Esophagus muscularis mucosa (tissue), 4 donors: ENCODE measurements around the gene LAGE3. TPM values are rescaled to one million over a fixed set of nuclear protein-coding genes. Genes with fewer than 3 reads are reported as not detected.

ENCODE experiments used
- DNase-seq: peaks from one replicate; pipeline ENCODE4 v3.0.0-alpha.2; 2017; ENCODE audit errors: extremely low spot score
- H3K27ac ChIP-seq, 4 donors: fragments of 200-600 bp; sonication (generic); replicated peaks in 1 of 4; 1 replicate in 3 of 4; 2 replicates in 1 of 4; pipeline ENCODE4 v1.5.1; 2016 to 2019; ENCODE audit warnings: mild to moderate bottlenecking in 1 of 4
- H3K27me3 ChIP-seq, 4 donors: fragments of 200-600 bp; sonication (generic); one replicate each; pipeline versions ENCODE4 v1.5.1 to v1.6.0; 2016 to 2019
- H3K36me3 ChIP-seq, 4 donors: fragments of 200-600 bp; sonication (generic); one replicate each; pipeline ENCODE4 v1.5.1; 2016 to 2019
- H3K4me1 ChIP-seq, 4 donors: fragments of 200-600 bp; sonication (generic); one replicate each; pipeline ENCODE4 v1.5.1; 2016 to 2019
- H3K4me3 ChIP-seq, 4 donors: fragments of 200-600 bp; sonication (generic); 1 replicate in 2 of 4; 2 replicates in 2 of 4; pipeline ENCODE4 v1.5.1; 2016 to 2019; ENCODE audit warnings: mild to moderate bottlenecking in 4 of 4, moderate library complexity in 1 of 4
- H3K9me3 ChIP-seq, 4 donors: fragments of 200-600 bp; sonication (generic); 1 replicate in 3 of 4; 2 replicates in 1 of 4; pipeline ENCODE4 v1.5.1; 2016 to 2019
- EP300 ChIP-seq: sonication (generic); formaldehyde crosslinking; IDR thresholded peaks from one replicate; pipeline ENCODE4 v1.6.1; 2017; ENCODE audit warnings: antibody characterized with exemption
- POLR2A ChIP-seq: fragments of 450-650 bp; IDR thresholded peaks from one replicate; pipeline ENCODE4 v1.6.1; 2017; ENCODE audit warnings: antibody characterized with exemption, moderate library complexity, mild to moderate bottlenecking, low read depth
- POLR2AphosphoS5 ChIP-seq, 2 donors: sonication (generic); formaldehyde crosslinking; IDR thresholded peaks; one replicate each; pipeline ENCODE4 v1.6.1; 2017; ENCODE audit warnings: antibody characterized with exemption in 2 of 2
- WGBS: methylation state at CpG from one replicate; pipeline ENCODE4 v1.1.5; 2018; 5-methylcytosine and 5-hydroxymethylcytosine counted together
- intact Hi-C: fragments of 100-400 bp; cut with DNase I; formaldehyde crosslinking; loops from one replicate; pipeline ENCODE4 v1.15.1; 2023
- total RNA-seq, 4 donors: library from RNA; depleted of rRNA; stranded (reverse); fragments of >200 nt; gene quantifications; one replicate each; pipeline versions ENCODE4 v1.1.0 to v1.2.1, GENCODE V29; 2016
- TF ChIP-seq, protein P1 (sequence below), 3 experiments: fragments of 200-600 bp in 2 of 3; fragments of 450-650 bp in 1 of 3; sonication (generic) in 2 of 3; IDR thresholded peaks; one replicate each; pipeline ENCODE4 v1.5.1; 2017 to 2019; ENCODE audit warnings: antibody characterized with exemption in 3 of 3, mild to moderate bottlenecking in 2 of 3, moderate library complexity in 1 of 3

The LAGE3 gene
- total RNA-seq, 4 donors from 2014 or later = 14.1 to 21.7 (median 16.9) TPM

DNA sequence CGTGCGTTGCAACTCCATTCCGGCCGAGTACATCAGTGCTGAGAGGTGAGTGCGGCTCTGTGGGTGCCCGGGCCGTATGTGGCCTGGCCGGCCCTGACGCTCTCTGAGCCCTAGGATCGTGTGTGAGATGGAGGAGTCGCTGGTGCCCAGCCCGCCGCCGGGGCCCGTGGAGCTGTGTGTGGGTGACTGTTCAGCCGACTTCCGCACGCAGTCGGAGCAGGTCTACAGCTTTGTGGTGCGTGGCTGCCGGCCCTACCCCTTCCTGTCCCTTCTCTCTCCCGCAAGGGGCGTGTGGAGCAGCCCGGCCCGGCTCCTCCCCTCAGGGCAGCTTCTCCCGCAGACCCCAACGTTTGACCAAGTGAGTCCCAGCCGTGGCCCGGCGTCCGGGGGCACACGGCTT lies 13.0 kb downstream of the LAGE3 start:
- Histone ChIP-seq H3K27me3 (no peaks in the 10 kb centered on the region), H3K4me3 (no peak overlapping the region), H3K9me3 (no peaks in the 10 kb centered on the region), H3K4me1 (no peaks in the 10 kb centered on the region), H3K36me3 (peaks cover 0 to 86% (median 58%) of the 10 kb centered on the region in 4 donors), H3K27ac (no peak overlapping the region)
- WGBS = 91% methylated on average over 20 of the region's 32 CpGs
- no peak for TF ChIP-seq POLR2A
- intact Hi-C loops = no loop called here
- no peak for DNase-seq

DNA sequence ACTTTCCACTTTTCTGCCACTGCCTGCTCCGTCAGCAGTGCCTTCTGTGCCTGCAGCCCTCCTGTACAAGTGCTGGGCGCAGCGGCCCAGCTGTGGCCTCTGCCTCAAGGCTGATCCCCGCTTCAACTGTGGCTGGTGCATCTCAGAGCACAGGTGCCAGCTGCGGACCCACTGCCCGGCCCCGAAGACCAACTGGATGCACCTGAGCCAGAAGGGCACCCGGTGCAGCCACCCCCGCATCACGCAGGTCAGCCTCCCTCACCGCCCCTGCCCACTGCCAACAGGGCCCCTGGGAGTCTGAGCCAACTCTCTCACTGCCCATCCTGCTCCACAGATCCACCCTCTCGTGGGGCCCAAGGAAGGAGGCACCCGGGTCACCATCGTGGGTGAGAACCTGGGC lies 13.5 kb downstream of the LAGE3 start:
- Histone ChIP-seq H3K4me1 (no peaks in the 10 kb centered on the region), H3K27me3 (no peaks in the 10 kb centered on the region), H3K27ac (no peak overlapping the region), H3K4me3 (no peak overlapping the region), H3K9me3 (no peaks in the 10 kb centered on the region), H3K36me3 (peaks cover 0 to 85% (median 57%) of the 10 kb centered on the region in 4 donors)
- TF ChIP-seq POLR2A (no peak), EP300 (no peak)
- TF ChIP-seq, protein P1, sequence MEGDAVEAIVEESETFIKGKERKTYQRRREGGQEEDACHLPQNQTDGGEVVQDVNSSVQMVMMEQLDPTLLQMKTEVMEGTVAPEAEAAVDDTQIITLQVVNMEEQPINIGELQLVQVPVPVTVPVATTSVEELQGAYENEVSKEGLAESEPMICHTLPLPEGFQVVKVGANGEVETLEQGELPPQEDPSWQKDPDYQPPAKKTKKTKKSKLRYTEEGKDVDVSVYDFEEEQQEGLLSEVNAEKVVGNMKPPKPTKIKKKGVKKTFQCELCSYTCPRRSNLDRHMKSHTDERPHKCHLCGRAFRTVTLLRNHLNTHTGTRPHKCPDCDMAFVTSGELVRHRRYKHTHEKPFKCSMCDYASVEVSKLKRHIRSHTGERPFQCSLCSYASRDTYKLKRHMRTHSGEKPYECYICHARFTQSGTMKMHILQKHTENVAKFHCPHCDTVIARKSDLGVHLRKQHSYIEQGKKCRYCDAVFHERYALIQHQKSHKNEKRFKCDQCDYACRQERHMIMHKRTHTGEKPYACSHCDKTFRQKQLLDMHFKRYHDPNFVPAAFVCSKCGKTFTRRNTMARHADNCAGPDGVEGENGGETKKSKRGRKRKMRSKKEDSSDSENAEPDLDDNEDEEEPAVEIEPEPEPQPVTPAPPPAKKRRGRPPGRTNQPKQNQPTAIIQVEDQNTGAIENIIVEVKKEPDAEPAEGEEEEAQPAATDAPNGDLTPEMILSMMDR (IDR thresholded peaks at IDR 0.05) = no peak
- WGBS = 93% methylated on average over 14 of the region's 14 CpGs
- no peak for DNase-seq
- intact Hi-C loops = no loop called here

DNA sequence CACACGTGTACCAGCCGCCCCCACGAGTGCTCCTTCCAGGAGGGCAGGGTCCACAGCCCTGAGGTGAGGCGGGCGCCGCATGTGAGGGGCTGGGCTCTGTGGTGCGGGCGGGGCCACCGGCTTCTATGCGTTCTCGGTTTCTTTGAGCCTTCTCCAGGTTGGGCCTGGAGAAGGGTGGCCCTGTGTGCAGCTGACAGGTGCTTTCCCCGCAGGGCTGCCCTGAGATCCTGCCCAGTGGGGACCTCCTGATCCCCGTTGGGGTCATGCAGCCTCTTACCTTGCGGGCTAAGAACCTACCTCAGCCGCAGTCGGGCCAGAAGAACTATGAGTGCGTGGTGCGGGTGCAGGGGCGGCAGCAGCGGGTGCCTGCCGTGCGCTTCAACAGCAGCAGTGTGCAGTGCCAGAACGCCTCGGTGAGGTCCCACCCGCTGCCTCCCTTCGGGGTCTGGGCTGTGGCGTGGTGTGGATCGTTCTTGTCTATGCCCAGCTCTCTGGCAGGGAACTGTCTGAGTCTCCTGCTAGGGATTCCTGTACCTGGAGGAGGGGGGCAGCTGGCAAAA lies 14.2 kb downstream of the LAGE3 start:
- no peak for DNase-seq
- Histone ChIP-seq H3K9me3 (no peaks in the 10 kb centered on the region), H3K36me3 (peaks cover 0 to 78% (median 51%) of the 10 kb centered on the region in 4 donors), H3K27ac (no peak overlapping the region), H3K27me3 (no peaks in the 10 kb centered on the region), H3K4me3 (no peak overlapping the region), H3K4me1 (peaks cover 0 to 6% (median 3%) of the 10 kb centered on the region in 4 donors)
- WGBS = 91% methylated on average over 19 of the region's 28 CpGs
- intact Hi-C loops = no loop called here
- TF ChIP-seq POLR2A (no peak), POLR2AphosphoS5 (IDR thresholded peaks at IDR 0.05) (no peak), EP300 (no peak)
- TF ChIP-seq, protein P1 (IDR thresholded peaks at IDR 0.05) = no peak

- H3K36me3 ChIP-seq = peaks cover 0 to 66% (median 45%) of the 10 kb centered on the region in 4 donors
- 90% methylated on average over 7 of the region's 36 CpGs for WGBS
- H3K9me3 ChIP-seq = no peaks in the 10 kb centered on the region
- TF ChIP-seq, protein P1 (IDR thresholded peaks at IDR 0.05) = no peak
- TF ChIP-seq EP300 = no peak
- no peak for TF ChIP-seq POLR2AphosphoS5 (IDR thresholded peaks at IDR 0.05)
- no peak for TF ChIP-seq POLR2A
- no peaks in the 10 kb centered on the region for H3K27me3 ChIP-seq
- no peak for DNase-seq
- H3K4me3 ChIP-seq = no peak overlapping the region
- no peak overlapping the region for H3K27ac ChIP-seq
- intact Hi-C loops = no loop called here
- peaks cover 0 to 18% (median 15%) of the 10 kb centered on the region in 4 donors for H3K4me1 ChIP-seq
Measured at GRCh38 chrX:154463611-154464220, 15.4 kb downstream of the LAGE3 start.

DNA sequence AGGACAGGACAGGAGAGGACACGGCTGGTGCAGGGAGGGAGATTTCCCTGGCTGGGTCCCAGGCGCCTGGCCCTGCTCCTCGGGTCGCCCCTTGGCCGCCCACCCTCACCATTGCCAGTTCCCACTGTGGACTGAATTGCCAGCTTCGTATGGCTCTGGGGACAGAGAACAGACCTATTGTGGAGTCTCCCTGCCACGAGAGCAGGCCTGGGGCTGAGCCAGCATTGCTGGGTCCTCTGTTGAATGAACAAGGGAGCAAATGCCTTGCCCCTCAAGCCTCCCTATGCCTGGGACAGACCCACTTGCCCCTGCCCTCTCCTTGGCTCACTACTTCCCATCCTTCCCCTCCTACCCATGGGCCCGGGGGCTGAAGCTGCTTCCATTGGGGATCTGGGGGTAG lies 16.7 kb downstream of the LAGE3 start:
- DNase-seq = no peak
- Histone ChIP-seq H3K4me1 (peaks cover 0 to 21% (median 17%) of the 10 kb centered on the region in 4 donors), H3K9me3 (no peaks in the 10 kb centered on the region), H3K36me3 (peaks cover 0 to 53% (median 33%) of the 10 kb centered on the region in 4 donors), H3K27me3 (no peaks in the 10 kb centered on the region), H3K4me3 (no peak overlapping the region), H3K27ac (no peak overlapping the region)
- intact Hi-C loops = no loop called here
- no peak for TF ChIP-seq POLR2AphosphoS5 (IDR thresholded peaks at IDR 0.05)
- TF ChIP-seq EP300 = no peak
- TF ChIP-seq, protein P1 (IDR thresholded peaks at IDR 0.05) = no peak
- TF ChIP-seq POLR2A = no peak
- 40% methylated on average over 1 of the region's 8 CpGs for WGBS
